Body of pancreas (tissue), 4 donors: ENCODE results near the gene RIMBP2.

Experiments used
- CTCF ChIP-seq, 7 experiments: fragments of 450-650 bp in 4 of 7; fragments of 200-600 bp in 3 of 7; sonication (generic) in 3 of 7; IDR thresholded peaks; one replicate each; pipeline ENCODE4 v1.5.1; 2016 to 2019; ENCODE audit warnings: antibody characterized with exemption in 7 of 7
- POLR2A ChIP-seq, 3 donors: fragments of 450-650 bp; IDR thresholded peaks; one replicate each; pipeline ENCODE4 v1.6.1; 2016; ENCODE audit warnings: antibody characterized with exemption in 3 of 3, mild to moderate bottlenecking in 2 of 3

- TF ChIP-seq CTCF (IDR thresholded peaks at IDR 0.05) (no peak), POLR2A (IDR thresholded peaks at IDR 0.05) (no peak)
Measured at GRCh38 chr12:130459916-130460315, 256.2 kb downstream of the RIMBP2 start.
